HepG2 (cell line): ENCODE results near the gene SLC16A3.

Experiments
- ATF4 ChIP-seq, 2 experiments: fragments of 450-650 bp in 1 of 2; sonication (generic) in 1 of 2; formaldehyde crosslinking; IDR thresholded peaks; 2 replicates each; pipeline versions ENCODE4 v1.5.0 to v1.8.0; 2020 to 2022; ENCODE audit warnings: mild to moderate bottlenecking in 1 of 2, missing genetic modification reagents in 1 of 2
- CREB1 ChIP-seq, 2 experiments: fragments of 450-650 bp in 1 of 2; IDR thresholded peaks; 2 replicates each; pipeline ENCODE4 v1.6.1; 2016 to 2017; ENCODE audit warnings: control low read depth in 1 of 2, mild to moderate bottlenecking in 1 of 2, missing compliant biosample characterization in 1 of 2, missing genetic modification characterization in 1 of 2
- EHMT2 ChIP-seq: fragments of 200-600 bp; sonication (generic); IDR thresholded peaks from 2 replicates; pipeline ENCODE4 v1.7.0; 2017; ENCODE audit warnings: antibody characterized with exemption, low read depth, low read length, borderline replicate concordance
- IRF1 ChIP-seq: sonication (generic); formaldehyde crosslinking; IDR thresholded peaks from 2 replicates; pipeline ENCODE4 v1.4.0; 2020; ENCODE audit warnings: low read depth, mild to moderate bottlenecking, missing genetic modification reagents
- SMC3 ChIP-seq: IDR thresholded peaks from 2 replicates; pipeline ENCODE4 v1.6.1; 2011; ENCODE audit warnings: low read length, improper control_type of control experiment
- ZNF317 ChIP-seq: sonication (generic); formaldehyde crosslinking; IDR thresholded peaks from 2 replicates; pipeline ENCODE4 v1.5.0; 2020; ENCODE audit warnings: mild to moderate bottlenecking, missing genetic modification reagents

- TF ChIP-seq IRF1 (CRISPR knock-in tag): no peak
- no peak for TF ChIP-seq ATF4 (CRISPR knock-in tag; IDR thresholded peaks at IDR 0.05)
- no peak for TF ChIP-seq ZNF317 (CRISPR knock-in tag)
- TF ChIP-seq EHMT2: no peak
- TF ChIP-seq CREB1 (IDR thresholded peaks at IDR 0.05): no peak
- no peak for TF ChIP-seq CREB1 (CRISPR knock-in tag; IDR thresholded peaks at IDR 0.05)
- TF ChIP-seq SMC3: no peak
Observed at GRCh38 chr17:82238472-82239201, 9.8 kb downstream of the SLC16A3 start.
